Endothelial cell of umbilical vein (primary cell): ENCODE data around the gene KRT79.

ENCODE experiments used
- CTCF ChIP-seq, 2 donors: IDR thresholded peaks; 1 replicate in 1 of 2; 2 replicates in 1 of 2; pipeline ENCODE4 v1.5.1; 2011; ENCODE audit warnings: low read length in 2 of 2, mild to moderate bottlenecking in 2 of 2, moderate library complexity in 2 of 2, control low read depth in 1 of 2, inconsistent platforms in 1 of 2, low read depth in 1 of 2; ENCODE audit not compliant: insufficient read depth in 1 of 2; ENCODE audit errors: extremely low read depth in 1 of 2
- EZH2 ChIP-seq: IDR thresholded peaks from 2 replicates; pipeline ENCODE4 v1.6.1; 2012; ENCODE audit warnings: borderline replicate concordance, low read depth, mild to moderate bottlenecking, moderate library complexity, low read length, inconsistent platforms; ENCODE audit not compliant: severe bottlenecking
- FOS ChIP-seq: IDR thresholded peaks from 2 replicates; pipeline ENCODE4 v1.6.1; 2011; ENCODE audit warnings: mild to moderate bottlenecking, low read length, moderate library complexity, borderline replicate concordance; ENCODE audit not compliant: insufficient read depth

DNA sequence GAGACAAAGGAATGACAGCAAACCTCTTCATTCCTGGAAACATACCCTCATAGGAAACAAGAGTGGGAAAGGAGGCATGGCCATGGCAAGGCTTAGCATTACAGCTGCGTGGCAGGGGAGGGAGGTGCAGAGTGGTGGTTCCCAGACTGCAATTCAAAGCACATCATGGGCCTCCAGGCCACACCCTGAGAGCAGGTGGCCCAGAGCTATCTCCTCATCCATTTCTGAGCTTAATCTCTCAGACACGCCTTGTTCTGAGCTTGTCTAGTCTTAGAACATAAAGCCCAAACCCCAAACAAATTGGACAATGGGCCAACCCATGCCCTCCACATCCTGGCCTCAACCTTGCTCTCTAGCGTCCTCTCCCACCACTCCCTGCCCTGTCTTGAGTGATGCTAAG, 32.3 kb downstream of the KRT79 start:
- no peak for TF ChIP-seq CTCF (IDR thresholded peaks at IDR 0.05; ENCODE audit: extremely low read depth in 1 of 2, insufficient read depth in 1 of 2, low read depth in 1 of 2, low read length in 2 of 2)
- no peak for TF ChIP-seq EZH2
- TF ChIP-seq FOS = no peak
